Stimulated activated CD4-positive, alpha-beta T cell treated with anti-CD3 and anti-CD28 coated beads, TNF-alpha, amount 100 ng/mL, for 24 hours (primary cell): ENCODE results near the gene PMEPA1.

Experiments
- DNase-seq, 3 experiments: peaks; one replicate each; pipeline ENCODE4 v3.0.0-alpha.2; 2020; ENCODE audit warnings: low read depth in 3 of 3

Gene PMEPA1

DNA sequence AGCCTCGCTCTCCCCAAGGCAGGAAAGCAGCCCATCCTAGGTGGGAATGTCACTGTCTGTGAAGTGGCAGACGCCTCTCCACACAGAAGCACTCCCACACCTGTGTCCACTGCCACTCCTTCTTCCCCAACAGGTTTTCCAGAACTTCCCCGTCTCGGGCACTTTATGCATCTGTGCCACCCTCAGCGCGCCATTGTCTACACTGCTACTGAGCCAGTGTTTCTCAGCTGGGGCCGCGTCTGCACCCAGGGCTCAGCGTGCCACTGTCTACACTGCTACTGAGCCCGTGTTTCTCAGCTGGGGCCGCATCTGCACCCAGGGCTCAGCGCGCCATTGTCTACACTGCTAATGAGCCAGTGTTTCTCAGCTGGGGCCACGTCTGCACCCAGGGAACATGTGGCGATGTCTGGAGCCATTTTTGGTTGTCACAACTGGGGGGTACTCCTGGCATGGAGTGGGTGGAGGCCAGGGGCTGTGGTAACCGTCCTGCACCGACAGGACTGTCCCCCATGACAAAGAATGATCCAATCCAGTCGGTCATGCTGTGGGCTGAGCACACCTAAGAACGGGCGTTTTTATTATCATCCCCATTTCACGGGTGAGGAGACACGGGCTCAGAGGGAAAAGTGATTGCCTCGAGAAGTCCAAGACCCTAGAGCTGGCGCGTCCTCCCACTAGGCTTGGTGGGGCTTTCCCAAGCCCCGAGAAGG, 47.9 kb downstream of the PMEPA1 start:
- no peak for DNase-seq

DNA sequence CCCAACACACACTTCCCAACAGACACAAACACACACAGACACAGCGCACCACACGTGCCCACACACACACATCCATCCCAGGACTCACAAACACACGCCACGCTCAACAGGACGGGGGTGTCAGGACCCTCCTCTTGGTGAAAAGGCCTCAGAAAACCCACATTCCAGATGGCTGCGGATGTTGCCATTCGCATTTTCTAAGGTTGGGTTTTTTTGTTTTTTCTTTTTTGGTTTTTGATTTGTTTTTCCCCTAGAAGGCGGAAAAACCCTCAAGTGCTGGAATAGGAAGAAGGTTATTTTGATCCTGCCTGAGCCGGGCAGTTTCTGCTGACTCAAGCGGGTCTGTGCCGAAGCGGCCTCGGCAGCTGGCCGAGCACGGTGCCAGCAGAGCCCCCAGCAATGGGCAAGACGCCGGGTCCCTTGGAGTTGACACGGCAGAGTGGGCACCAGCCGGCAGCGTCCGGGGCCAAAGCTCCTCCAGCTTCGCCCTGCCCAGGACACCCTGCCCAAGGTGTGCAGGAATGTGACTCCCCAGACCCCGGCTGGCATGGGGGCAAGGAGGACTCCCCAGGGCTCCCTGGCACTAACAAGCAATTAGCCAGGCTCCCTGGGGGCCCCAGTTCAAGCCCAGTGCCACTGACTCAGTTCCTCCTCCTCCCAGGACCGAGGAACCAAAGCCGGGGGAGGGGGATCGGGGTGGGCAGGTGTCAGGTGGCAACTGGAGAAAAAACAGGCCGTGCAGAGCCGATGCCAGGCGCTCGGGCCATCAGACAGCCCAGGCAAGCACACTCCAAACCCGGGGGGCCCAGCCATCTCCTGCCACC, 48.7 kb downstream of the PMEPA1 start:
- no peak for DNase-seq

DNA sequence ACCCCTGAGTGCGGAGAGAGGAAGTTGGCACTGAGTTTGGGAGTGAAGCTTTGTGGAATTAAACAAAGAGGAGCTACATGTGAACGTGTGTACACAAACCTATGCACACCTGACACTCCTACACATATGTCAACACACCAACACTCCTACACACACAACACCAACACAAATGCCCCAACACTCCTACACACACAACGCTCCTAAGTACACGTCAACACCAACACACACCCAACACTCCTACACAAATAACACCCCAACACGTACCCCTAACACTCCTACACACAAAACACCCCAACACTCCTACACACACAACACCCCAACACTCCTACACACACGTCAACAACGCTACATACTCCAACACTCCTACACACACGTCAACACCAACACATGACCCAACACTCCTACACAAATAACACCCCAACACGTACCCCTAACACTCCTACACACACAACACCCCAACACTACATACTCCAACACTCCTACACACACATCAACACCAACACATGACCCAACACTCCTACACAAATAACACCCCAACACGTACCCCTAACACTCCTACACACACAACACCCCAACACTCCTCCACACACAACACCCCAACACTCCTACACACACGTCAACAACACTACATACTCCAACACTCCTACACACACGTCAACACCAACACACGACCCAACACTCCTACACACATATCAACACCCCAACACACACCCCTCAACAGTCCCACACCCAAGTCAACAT, 49.5 kb downstream of the PMEPA1 start:
- DNase-seq, result no peak

DNA sequence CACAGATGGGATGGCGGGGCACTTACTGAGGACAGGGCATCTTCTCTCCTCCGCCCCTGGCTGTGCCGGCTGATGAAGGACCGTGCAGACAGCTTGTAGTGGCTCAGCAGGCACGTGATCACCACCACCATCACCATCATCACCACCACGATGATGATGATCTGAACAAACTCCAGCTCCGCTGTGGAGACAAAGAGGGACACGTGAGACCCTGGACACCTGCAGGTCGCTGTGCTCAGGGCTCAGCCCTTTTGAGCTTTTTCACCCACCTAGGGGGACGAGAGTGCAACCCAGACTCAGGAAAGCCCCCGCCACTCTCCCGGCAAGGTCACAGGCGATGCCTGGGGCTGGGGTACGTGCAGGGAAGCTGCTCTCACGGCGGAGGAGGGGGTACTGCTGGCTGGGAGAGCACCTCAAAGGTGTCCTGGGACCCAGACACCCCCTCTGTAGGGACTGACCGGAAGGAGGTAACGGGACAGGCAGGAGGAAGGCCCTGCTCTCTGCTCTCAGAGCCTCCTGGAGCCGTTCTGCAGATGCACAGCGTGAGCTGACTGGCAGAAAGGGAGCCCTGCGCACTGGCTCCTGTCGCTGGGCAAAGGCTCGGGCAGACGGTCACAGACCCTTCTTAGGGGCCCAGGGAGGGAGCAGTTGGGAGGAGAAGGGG, 50.2 kb downstream of the PMEPA1 start:
- DNase-seq, result no peak

DNA sequence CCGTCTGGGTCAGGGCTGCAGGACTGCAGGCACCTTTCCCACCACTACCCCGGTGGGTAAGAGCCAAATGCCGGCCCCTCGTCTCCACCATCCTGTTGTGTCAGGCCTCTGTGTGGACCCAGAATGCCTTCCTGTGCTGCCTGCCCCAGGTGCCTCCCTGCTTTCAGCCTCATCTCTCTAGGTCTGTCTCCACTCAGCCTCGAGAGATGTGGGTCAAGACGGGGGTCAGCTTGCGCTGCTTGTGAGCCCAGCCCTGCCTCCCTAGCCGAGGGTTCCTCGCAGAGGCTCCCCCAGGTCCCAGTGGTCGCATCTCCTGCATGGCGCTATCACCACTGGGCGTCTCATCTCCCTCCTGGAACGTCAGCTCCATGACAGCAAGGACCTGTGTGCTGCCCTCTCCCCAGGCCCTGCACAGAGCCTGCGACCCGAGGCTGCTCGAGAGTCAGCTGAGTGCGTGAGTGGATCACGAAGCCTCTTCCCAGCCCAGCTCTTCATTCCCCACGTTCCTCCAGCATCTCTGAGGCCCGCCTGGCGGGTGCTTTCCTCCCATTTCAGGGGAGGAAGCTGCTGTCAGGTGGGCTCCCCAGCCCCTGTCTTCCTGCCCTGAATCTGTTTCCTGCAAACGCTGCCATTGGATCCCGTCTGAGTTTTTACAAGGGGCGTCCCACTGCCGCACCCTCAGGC, 50.8 kb downstream of the PMEPA1 start:
- no peak for DNase-seq

DNA sequence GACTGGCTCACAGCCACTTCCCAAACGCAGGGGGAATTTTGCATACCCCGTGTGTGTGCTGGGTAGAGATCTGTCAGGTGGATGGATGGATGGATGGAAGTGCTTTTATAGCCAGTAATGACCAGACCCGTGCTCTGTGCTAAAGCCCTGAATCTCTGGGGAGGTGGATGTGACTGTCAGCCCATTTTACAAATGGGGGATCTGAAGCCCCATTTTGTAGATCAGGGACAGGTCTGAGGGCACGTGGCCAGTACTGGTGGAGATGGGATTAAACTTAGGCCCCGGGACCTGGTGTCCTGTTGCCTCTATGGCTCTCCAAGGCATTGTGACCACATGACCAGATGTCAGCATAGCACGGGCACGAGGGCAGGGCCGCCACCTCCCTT, 51.4 kb downstream of the PMEPA1 start:
- DNase-seq, result no peak

DNA sequence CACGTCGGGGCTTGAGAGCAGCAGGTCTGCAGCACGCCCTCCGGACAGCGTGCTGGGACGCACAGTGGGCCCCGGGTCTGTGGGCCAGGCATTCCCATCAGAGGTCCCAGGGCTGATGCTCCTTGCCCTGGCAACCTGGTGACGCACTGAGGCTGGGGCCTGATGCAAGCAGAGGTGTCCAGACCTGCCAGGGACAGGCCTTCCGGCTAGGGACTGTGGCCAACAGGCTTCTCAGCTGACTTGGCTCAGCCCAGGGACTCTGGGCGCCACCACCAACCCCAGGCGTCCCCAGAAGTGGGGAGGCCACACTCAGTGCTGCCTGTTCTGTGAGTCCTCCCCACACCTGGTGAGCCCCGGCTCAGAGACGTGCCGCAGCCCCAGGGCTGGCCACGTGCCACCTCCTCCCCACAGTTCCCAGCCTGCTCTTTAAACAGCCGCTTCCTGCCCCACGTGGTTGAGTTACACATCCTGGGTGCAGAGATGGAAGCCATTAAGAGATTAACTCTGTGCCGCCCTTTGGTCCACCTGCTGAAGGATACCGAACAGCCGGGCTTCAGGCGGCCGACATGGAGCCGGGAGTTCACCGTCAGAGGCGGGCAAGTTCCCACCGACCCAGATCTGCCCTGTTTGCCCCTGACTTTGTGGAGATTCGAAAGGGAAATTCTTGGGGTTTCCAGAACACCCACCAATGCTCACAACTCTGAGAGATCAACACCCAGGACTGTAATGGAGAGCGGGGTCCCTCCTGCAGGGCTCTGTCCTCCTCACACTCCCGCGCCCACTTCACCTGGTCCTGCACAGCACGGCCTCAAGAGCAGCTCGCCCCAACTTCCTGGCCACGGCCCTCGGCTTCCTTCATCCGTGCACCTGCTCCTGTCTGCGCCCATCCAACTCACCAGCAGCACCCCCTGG, 52.0 kb downstream of the PMEPA1 start:
- peak in 1 of 3 experiments; percentile 34 for DNase-seq

DNA sequence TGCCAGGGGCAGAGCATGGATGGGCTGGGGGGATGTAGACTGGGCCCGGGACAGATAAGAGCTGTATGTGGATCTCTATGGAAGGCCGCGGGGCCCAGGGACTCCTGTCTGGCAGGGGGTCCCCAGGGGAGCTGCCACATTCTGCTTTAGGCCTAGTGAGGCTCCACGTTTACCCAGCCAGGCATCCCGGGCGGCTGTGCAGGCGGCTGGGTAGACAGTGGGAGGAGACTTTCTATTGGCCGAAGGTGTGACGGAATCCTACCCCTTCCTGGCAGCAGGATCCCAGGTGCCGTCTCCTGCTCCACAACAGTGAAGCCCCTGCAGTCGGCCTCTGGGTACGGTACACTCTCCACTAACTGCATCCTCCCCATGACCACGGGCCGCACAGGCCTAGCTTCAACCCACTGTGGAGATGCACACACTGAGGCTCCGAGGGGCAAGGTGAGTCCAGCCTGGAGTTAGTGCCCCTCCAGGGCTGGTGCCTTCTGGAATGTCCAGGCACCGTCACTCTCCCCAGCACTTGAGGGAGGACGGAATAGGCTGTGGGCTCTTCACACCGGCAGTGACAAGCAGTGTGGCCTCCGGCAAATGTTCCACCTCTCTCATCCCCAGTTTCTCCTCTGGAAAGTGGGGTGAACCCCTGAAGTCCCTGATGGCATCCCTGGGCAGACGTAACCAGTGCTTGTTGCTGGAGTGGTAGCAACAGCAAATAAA, 52.8 kb downstream of the PMEPA1 start:
- DNase-seq, result no peak

DNA sequence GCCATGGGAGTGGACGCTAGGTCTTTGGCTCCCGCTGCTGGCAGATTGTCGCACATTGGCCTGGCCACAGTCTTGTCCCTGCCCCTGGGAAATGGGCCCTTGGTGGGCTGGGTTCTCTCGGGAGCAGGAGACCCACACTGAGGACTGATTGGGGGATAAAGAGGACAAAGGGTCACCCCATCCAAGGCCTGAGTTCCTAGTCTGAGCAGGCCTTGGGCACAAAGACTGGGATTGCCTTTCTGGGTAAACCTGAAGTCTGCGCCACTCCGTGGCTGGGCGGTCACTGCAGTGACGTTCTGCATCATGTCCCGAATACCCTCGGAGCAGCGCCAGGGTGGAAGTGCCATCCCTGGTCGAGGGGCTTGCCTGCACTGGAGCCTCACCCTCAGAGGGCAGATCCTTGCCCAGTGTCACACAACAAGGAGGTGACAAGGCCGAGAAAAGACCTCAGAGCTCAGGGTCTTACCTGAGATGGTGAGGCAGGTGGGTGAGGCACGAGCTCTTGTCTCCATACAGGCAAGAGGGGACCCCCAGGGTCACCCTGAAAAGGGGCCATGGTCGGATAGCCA, 53.5 kb downstream of the PMEPA1 start:
- no peak for DNase-seq

DNA sequence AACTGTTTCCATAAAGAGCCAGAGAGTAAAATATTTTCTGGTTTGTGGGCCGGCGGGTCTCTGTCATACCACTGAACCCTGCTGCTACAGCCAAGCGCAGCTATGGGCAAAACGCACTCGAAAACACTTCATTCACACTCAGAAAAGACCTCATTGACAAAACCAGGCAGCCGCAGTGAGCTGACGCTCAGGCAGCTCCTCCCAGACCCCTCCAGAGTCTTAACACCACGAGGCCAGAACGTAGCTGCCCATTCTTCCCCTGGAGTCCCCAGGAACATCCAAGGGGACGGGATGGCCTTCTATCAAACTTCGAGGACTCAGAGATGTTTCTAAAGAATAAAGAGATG, 54.0 kb downstream of the PMEPA1 start:
- DNase-seq, result no peak

DNA sequence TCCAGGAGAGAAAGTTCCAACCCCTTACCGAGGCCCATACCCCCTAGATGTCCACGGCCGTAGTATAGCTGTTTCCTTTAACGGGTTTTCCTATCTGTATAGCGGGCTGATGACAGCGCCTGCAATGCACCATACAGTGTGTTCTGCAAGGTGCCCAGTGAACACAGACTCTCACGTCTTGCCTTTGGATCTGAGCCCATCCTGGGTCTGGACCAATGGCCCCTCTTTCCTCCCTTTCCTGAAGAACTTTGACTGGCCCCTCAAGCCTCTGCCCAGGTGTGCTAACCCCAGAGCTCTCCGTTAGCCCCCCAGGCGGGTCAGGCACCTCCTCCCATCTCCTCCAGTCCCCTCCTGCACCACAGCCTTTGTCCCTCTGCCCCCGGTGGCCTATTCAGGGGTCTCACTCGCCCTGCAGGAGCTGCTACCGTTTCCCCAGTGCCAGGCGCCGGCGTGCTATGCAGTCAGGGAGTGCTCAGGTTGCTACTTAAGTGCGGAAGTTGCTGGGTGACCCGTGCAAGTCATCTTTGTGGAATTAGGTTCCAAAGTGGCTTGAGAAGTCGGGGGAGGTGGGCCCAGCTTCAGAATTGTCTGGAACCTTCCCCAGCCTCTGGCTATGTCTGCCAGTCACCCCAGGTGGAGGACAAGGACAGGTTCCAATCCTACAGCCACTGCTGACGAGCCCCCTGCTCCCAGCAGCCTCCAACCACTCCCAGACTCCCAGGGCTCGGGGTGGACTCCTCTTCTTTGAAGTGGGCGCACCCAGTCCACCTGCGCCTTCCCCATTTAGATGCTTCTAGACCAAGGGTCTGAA, 54.6 kb downstream of the PMEPA1 start:
- DNase-seq, result no peak

DNA sequence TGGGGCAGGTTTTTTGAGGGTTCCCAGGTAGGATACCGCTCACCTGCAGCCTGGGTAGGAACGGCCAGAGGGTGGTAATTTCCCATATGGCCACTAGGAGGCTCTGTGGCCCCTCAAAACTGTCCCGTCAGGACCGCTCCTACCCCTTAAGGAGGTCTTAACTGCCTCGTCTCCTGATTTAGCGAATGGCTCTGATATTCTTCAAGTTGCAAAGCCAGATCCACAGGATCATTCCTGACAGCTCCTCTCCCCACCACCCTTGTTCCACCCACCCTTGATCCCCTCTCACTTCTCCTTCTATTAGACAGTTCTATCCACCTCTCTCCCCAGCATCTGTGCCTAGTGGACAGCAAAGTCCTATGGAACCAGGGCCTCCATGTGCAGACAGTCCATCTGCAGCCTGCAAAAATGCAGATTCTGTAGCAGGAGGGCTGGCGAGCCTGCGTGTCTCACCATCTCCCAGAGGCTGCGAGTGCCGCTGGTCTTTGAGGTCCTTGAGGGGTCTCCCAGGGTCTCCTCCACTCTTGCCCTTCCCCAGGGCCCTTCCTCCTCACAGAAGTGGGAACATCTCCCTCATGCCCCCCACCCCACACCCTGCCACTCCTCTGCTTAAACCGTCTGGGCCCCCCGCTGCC, 55.3 kb downstream of the PMEPA1 start:
- peak; percentile 27 to 53 (median 35) for DNase-seq

DNA sequence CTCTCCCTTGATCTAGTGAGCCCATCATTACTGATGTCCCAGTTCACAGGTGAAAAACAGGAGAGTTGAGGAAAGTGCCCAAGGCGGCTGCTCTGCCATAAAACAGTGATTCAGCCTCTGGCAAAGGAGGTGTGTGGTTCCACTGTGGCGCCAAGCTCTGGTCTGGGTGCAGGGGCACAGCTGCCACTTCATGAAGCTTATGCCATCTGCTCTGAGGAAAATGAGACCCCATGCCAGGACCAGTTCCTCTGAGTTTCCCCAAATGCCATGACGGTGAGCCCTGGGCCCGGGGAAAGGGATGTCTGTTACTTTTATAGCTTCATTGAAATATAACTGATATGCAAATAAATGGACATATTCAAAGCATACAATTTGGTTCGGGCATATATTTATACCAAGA, 55.9 kb downstream of the PMEPA1 start:
- no peak for DNase-seq

DNA sequence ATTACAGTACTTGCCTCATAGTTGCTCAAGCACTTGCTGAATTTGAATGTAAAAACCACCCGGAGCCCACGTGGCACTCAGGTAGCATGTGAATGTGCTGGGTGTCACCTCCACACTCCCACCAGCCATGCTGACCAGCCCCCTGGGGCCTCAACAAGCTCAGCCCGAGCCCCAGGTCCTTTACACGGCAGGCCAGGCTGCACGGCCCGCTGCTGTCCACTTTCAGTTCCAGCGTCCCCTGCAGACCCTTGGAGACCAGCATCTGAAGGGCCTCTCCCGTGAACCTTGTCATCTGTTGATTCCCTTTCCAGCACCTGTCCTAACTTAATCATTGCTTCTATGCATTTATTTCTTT, 56.3 kb downstream of the PMEPA1 start:
- no peak for DNase-seq

DNA sequence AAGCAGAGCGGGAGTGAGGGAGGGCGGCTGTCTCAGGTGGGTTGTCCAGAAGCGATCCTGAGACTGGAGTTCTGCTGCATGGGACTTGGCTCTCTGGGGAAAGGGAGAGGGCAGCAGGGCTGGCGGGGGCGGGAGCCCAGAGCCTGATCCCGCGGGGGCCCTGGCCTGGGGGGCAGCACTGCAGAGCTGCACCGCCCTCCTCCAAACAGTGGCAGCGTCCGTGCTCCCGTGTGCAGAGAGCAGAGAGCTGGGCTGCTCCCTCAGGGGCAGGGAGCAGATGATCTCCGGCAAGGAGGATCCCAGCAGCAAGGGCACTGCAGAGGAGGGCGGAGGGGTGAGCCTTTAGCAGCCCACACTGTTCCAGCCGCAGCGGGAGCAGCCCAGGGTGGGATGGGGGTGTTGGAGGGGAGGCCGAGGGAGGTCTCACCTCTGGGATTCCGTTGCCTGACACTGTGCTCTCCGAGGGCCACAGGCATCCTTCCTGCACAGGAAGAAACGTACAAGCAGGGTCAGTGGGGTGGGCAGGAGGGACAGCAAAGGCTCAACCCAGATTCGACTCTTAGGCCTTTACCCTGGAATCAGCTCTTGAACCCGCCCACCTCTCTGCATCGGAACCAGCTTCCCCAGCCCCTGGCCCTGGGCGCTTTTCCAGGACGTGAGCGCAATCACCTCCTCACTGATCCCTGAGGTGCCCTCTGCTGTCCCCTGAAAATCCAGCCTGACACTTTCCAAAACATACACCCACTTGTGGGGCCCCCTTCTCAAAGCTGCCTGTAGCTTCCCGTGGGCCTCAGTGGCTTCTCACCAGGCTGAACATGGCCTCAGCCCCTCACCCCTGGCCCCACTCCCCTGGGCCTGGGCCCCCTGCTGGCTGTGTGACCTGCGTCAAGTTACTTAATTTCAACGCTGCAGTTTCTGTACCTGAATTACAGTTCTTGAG, 56.9 kb downstream of the PMEPA1 start:
- DNase-seq, result no peak

DNA sequence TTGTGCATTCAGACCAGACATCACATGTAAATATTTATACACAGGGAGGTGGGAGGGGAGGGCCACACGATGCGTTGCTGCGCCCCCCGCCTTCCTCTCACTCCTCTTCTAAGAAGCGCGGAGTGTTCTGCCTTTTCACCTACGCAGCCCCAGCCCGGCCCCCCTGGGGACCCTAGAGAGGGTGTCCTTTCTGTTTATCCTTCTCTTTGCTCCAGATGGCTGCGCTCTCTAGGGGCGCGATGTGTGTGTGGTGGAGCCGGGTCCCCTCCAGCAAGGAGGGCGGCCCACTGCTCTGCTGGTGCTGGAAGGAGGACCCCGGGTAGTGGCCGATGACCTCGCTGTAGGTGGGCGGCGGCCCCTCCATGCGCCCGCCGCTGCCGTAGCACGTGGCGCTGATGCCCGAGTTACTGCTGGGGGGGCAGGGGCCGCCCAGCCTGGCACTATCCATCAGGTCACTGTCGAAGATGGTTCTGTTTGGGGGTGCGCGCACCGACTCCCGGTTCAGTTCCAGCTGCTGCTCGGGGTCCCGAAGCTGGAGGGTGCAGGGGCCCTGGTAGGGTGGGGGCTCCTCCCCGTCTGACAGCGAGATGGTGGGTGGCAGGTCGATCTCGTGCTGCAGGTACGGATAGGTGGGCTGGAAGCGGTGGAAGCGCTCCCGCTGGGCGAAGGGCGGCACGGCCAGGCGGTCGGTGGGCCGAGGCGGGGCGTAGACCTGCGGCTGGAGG, 57.8 kb downstream of the PMEPA1 start:
- no peak for DNase-seq
